ENCODE data around the gene CDC42SE2.

CDC42SE2 gene, protein sequence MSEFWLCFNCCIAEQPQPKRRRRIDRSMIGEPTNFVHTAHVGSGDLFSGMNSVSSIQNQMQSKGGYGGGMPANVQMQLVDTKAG

DNA sequence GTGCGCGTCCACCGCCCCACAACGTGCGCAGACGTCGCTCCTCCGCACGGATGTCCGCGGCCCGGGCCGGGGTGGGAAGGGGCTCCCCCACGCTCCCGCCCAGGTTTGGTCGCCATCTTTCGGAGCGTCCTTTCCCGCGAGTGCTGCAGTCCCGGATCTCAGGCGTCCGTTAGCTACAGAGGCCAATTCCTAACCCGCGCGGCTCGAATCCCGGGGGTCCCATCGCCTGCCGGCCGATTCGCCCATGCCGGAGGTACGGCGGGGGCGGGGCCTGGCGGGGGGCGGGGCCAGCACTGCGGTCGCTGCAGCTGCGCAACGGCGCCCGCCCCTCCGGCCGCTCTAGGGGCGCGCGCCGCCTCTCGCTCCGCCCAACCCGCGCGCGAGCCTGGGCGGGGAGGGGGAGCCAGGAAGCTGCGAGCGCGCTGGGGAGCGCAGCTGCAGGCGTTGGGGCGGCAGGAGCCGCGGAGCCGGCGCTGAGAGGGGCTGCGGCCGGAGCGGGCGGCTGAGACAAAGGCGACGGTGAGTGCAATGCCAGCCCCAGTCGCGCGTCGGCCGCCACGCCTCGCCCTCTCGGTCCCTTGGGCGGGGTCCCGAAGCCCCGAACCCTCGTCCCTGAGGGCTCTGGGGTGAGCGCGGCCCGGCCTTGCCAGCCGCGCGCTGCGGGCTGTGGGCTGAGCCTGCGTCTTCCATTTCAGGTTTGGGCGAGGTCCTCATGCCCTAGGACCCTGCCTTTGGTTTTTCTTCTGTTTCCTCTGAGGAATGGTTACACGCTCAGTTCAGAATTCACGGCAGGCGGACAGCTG is at the start of gene CDC42SE2:
Gene CDC42SE2 (plus strand): TSS at position 406 of the 803 bp plus-strand sequence. CDS start 95,441 bp downstream, outside the sequence.
- peak; percentile 87 for DNase-seq

DNA sequence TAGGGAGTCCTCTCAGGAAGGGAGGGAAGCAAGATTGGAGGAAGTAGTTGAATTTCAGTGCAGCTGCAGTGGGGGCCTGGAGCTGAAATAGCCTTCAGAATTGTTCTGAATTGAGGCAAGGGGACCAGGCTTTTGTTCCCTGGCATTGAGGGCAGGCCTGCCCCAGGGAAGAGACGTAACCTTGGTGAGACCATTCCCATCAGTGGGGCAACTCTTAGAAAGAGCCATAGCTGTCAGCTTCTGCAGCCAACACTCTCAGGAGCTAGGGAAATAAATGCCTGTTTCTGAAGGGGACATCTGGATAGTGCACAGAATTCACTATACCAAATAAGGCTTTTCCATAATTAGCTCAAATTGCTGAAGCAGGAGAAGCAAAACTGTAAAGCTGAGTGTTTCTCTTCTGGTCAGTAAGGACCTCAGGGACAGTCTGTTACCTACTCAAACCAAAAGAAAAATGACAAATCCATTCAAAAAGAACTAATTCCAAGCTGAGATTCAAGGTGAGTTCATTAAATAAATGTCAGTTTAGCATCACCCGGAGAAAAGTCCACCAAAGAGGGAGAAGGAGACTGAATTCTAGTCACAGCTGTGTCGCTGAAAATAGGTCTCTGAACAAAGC is 49.1 kb upstream of the CDC42SE2 start:
- DNase-seq: no peak

DNA sequence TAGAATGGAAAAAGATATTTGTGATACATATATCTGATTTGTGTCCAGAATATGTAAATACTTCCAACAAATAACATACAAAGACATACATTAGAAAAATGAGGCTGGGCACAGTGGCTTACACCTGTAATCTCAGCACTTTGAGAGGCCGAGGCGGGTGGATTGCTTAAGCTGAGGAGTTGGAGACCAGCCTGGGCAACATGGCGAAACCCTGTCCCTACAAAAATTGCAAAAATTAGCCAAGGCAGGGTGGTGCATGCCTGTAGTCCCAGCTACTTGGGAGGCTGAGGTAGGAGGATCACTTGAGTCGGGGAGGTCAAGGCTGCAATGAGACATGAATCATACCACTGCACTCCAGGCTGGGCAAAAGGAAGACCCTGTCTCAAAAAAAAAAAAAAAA is 46.1 kb upstream of the CDC42SE2 start:
- DNase-seq: no peak

DNA sequence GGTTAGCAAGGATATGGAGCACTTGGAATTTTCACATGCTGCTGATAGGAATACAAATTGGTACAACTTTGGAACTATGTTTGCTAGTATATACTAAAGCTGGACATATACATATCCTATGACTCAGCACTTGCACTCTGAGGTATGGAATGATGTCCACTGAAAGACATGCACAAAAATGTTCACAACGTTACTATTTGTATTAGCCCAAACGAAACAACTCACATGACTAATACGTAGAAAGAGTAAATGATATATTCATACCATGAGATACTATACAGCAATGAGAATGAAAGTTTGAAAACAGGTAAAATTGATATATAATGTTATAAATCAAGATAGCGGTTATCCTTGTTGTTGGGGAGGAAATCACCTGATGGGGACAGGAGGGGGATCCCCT is 45.5 kb upstream of the CDC42SE2 start:
- DNase-seq: no peak

DNA sequence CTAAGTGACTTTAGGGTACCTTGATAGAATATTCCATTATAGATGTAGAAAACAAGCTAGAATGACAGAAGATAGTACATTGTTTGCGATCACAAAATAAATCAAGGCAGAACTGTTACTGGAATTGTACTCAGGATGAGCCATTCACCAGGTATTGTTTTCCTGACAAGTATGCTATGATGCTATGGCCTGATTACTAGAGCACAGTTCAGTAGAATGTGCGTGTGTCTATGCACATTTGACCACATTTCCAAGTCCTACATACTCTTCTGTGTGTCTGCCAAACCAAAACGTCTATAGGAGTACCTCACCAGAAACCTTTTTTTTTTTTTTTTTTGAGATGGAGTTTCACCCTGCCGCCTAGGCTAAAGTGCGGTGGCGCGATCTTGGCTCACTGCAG is 43.3 kb upstream of the CDC42SE2 start:
- DNase-seq: no peak

DNA sequence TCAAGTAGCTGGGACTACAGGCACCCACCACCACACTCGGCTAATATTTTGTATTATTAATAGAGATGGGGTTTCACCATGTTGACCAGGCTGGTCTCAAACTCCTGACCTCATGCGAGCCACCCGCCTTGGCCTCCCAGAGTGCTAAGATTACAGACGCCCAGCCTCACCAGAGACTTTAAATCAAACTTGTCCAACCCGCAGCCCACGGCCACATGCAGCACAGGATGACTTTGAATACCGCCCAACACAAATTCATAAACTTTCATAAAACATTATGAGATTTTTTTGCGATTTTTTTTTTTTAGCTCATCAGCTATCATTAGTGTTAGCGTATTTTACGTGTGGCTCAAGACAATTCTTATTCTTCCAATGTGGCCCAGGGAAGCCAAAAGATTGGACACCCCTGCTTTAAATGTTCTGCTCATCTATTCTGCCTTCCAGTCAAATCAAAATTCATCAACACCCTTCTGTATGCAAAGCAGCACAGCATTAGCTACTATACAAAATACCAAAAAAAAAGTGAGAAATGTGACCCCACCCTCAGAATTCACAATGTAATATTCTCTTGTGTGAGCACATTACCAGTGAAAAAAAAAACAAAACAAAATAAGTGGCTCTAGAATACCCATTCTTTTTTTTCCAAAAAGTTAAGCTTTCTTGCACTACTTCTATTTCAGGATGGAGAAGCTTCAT is 42.7 kb upstream of the CDC42SE2 start:
- DNase-seq: no peak

DNA sequence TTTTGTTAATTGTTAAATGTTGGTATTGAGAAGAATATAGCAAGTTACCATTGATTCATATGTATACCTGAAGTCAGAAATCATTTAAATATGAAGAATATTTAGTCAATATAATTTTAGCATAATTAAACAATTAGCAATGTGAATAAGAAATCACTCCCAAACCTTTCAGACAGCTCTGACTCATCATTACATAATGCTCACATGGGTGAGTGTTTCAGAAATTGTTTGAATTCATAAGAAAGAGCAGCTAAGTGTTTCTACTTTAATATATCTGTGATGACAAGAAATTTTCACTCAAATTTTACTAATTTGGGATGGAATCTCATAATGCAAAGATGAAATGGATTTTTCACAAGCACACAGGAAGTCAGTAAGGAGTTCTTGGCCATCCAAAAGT is 42.0 kb upstream of the CDC42SE2 start:
- no peak for DNase-seq

DNA sequence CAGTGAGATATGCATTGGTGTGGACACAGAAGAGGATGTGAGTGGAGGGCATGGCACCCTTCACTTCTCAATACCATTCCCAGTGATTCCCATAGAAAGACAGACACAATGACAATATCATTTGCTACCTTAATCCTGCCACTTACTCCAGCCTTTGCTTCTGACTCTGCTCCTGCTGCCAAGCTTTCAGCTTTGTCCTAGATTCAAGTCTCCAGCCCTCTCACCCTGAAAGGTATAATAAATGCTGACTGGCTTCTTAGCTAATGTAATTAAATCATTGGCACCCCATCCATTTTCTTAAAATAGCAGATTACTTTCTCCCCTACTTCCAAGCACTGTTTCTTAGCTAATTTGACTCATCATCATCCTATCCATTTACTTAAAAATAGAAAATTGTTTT is 41.1 kb upstream of the CDC42SE2 start:
- DNase-seq: no peak

DNA sequence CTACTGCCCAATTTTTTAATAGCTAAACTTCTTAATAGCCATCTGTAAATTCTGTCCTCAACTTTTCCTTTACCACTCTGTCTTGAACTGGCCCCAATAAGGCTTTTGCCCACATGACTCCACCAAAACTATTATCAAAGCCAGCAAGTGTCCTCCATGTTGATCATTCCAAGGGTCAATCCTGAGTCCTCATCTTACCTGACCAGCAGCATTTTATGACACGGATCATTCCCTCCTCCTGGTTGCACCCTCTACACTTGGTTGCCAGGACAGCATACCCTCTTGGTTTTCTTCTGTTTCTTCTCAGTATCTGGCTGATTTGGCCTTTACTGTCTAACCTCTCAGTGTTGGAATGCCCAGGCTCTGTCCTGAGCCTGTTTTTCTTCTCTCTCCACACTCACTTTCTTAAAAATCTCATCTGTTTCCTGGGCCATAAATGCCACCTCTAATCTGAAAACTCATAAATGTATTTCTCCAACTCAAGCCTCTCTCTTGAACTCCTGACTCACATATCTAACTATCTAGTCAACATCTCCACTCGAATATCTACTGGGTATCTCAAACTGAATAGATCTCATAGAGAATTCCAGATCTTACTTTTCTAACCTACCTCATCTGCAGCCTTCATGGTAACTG is 40.0 kb upstream of the CDC42SE2 start:
- no peak for DNase-seq

DNA sequence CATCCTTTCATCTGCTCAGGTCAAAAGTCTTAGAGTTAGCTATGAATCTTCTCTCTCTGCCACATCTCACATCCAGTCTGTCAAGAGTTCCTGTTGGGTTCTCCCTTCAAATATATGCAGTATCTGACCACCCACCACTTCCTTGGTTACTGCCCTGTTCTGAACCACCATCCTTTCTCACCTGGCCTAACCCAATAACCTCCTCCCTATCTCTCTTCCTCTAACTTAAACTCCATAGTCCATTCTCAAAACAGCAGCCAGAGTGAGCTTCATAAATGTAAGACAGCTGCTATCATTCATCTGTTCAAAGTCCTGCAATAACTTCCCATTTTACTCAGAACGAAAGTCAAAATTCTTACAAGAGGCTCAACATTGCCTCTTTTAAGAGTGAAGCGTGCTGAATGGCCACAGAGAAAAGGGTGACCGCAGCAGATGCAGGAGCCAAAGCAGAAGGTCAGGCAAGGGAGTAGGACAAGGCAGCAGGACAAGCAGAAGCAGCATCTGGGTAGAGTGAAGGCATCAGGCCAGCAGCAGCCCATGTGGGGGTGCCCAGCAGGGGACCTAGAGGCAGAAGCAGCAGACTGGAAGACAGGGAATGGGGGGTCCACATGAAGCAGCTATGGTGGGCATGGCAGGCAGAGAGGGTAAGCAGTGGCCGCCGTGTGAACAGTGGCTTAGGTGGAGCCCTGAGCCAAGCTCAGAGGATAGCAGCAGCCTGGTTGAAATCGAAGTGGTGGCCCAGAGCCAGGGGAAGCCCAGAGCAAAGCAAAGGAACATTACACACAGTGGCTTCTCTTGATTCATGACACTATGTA is 39.3 kb upstream of the CDC42SE2 start:
- no peak for DNase-seq

DNA sequence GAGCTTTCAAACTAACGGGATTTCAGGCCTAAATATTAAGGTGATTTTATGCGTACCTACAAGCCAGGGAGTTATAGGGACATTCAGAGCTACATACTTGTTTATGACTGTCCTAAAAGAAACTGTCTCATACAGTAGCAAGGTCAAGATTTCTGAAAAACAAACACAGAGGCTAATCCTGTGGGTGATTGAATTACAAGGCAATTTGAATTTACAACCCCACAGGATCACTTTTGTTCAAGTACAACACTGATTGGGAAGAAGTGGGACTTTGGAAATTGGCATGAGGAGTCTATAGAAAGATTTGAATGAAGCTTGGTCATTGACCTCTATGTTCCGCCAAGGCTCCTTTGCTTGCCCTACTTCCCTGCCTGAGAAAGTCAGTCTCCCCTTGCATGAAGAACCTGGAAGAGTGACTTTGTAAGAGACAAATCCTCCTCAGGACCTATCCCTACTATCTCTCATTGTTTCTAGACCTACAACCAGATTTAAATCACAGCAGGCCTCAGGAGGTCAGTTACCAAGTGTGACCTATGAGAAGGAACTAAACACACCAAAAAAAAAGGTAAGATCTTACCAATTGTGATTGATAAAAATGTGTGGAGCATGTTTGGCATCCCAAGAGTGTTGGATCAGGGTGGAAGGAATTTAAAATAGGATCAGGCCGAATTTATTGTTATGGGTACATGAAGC is 38.4 kb upstream of the CDC42SE2 start:
- DNase-seq: no peak

DNA sequence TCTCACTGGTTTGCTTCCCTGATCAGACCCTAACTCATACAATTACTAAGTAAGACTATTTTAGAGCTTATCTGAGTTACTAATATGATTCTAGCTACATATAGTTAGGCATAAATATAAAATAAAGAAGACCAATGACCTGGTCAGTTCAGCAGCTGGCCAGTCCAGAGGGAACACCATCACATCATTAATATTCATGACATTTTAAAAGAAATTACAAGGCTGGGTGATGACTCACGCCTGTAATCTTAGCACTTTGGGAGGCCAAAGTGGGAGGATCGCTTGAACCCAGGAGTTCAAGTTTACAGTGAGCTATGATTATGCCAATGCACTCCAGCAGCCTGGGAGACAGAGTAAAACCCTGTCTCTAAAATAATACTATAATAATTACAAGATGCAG is 37.0 kb upstream of the CDC42SE2 start:
- DNase-seq: no peak

DNA sequence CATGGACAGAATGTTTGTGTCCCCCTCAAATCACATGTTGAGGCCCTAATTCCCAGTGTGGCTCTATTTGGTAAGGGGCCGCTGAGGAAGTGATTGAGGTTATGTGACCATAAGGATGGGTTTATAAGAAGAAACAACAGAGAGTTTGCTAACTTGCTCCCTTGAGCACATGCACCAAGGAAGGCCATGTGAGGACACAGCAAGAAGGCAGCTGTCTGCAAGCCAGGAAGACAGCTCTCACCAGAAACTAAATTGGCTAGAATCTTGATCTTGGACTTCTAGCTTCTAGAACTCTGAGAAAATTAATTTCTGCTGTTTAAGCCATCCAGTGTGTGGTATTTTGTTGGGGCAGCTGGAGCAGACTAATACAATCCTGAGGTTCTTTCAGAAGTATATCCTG is 35.2 kb upstream of the CDC42SE2 start:
- no peak for DNase-seq

DNA sequence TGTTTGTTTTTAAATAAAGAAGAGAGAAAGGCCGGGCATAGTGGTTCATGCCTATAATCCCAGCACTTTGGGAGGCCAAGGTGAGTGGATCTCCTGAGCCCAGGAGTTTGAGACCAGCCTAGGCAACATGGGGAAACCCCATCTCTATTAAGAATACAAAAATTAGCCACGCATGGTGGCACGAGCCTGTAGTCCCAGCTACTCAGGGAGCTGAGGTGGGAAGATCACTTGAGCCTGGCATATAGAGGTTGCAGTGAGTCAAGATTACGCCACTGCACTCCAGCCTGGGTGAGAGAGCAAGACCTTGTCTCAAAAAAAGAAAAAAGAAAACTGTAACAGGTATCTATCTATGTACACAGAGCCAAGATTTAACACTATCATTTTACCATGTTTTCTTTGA is 34.2 kb upstream of the CDC42SE2 start:
- no peak for DNase-seq

DNA sequence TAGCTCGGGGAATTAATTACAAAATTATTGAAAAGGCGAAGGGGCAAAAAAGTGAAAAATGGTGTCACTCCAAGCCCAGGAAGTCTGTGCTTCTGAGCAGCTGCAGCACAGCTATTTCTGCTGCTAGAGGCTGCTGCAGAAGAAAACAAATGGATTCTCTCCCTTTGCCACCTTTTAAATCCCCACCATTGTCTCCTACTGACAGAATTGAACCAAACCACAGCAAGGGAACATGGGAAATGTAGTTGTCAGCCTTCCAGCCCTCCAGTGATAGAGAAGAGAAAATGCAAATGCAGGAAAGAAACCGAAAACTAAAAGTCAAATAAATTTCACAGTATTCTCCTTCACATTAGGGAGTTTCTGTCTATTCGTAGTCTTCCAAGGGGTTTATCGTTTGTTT is 33.4 kb upstream of the CDC42SE2 start:
- DNase-seq: no peak

DNA sequence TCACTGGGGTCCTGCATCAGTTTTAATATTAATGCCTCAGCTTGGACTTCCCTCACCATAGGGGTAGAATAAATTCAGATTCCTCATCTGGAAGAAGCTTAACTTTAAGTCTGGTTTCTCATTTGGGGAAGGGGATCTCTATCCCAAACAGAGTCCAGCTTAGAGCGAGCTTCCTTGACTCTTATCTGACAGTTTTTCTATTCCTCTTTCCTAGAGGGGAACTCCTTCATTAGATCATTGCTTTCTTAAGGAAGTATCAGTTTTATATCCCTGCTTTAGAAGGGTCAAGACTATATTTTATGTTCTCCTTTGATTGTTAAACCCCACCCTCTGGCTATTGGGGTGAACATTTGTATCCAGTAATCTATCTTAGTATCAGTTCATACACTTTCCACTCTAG is 24.2 kb upstream of the CDC42SE2 start:
- no peak for DNase-seq

DNA sequence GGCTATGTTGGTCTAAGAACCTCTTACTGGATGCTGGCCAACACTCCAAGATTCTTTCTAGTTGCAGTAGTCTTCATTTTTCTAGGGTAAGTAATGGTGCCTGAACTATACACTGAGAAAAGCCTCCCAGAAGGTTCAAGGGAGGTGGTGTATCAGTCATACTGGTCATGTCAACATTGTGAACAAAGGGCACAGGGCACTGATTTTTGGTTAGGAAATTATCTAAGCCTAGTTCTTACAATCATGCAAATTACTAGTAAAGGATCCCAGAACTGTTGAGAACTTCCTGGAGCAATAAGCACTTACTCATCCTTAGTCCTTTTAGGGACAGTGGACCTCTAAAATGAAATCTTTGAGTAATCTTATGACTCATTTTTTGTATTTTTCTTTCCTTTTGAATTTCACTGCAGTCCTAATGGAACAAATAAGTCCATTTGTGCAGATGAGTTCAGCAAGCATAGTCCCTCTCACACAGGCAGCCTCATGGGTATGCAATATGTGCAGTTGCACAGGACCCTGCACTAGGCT is 21.1 kb upstream of the CDC42SE2 start:
- DNase-seq: no peak

DNA sequence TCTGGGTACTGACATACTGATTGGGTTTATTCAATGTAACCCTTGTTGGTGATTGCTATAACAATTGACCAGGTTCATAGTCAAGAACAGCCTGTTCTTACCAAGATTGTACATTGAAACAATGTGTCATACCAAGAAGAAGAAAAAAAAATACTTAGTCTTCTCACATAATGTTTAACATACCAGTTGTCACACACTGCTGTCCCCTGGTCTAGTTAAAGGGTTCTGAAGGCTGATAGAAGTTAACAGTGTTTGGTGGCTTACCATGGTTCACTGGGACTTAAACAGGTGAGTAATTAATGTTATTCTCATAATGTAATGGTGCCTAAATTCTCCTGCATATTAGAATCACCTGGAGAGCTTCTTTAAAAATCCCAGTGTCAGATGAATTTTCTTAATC is 18.5 kb upstream of the CDC42SE2 start:
- DNase-seq: no peak

DNA sequence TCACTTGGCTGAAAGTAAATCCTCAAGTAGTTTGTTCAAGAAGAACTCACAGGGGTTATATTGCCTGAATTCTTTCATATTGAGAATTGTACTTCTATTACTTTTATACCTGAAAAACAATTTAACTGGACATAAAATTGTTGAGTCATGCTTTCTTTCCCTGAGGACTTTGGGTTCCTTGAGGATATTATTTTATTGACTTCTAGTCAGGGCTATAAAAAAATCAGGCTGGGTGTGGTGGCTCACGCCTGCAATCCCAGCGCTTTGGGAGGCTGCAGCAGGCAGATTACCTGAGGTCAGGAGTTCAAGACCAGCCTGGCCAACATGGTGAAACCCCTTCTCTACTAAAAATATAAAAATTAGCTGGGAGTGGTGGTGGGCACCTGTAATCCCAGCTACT is 17.9 kb upstream of the CDC42SE2 start:
- no peak for DNase-seq

DNA sequence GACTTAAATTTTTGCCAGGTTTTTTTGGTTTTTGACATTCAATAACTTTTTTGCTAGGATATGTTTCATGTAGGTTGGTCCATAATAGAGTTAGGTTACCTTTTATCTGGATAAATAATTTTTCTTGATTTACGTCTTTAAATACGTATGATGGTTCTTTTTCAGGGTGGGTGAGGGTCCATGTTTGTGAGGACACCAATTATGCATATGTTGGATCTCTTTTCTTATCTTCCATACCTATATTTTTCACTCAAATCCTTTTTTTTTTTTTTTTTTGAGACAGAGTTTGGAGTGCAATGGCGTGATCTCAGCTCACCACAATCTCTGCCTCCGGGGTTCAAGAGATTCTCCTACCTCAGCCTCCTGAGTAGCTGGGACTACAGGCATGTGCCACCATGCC is 17.3 kb upstream of the CDC42SE2 start:
- DNase-seq: no peak

DNA sequence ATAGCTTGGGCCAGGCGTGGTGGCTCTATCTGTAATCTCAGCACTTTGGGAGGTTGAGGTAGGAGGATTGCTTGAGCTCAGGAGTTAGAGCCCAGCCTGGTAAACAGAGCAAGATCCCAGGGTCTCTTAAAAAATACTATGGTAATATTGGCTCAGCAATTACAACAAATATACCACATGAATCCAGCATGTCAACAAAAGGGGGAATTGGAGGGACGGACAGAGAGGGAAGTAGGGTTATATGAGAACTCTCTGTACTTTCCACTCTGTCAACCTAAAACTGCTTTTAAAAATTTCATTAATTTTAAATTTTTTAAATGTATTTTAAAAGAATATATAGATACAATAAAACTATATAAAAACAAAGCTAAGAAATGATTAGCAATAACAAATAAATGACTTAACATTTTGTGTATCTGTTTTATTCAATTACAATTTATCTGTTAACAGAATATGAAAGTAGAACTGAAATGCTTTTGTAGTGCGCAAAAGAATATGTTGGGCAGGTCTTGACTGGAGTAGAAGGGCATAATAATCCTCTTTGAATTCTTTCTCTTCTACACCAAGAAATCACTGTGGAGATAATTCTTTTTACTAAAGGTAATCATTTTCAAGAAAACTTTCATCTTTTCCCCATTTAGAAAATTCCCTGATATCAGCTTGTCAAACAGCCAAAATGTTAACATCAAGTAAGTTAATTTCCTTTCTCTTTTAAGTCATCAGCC is 12.9 kb upstream of the CDC42SE2 start:
- DNase-seq: no peak

Measured in stimulated activated CD4-positive, alpha-beta T cell treated with anti-CD3 and anti-CD28 coated beads, Interleukin-15, amount 100 ng/mL, for 24 hours (primary cell).